ENCODE results near the gene ALKBH8. TPM values are rescaled to one million over a fixed set of nuclear protein-coding genes. Genes with fewer than 3 reads are reported as not detected.

ALKBH8 gene
- total RNA-seq, 2 experiments from 2014 or later = 12.2 to 16.8 TPM

DNA sequence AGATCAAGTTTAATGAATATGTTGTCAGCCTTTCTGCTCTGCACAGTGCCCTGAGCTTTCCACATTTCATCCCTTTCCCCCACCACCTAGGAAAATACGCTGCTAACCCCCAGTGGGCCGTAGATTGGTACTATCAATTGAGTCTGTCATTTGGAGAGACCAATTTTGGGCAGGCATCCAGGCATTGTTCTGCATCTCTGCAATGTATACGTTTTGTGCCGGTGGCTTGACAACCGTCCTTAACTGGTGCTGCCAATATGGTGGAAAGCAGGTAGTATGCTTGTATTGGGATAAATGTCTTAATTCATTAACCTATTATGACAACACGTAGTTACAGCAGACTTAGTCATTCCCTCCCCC lies 26.7 kb upstream of the ALKBH8 start:
- H4K20me1 ChIP-seq (ENCODE audit: insufficient read depth, low read length) = no peaks in the 10 kb centered on the region
- ChIA-PET POLR2A (no interaction called here), CTCF (ENCODE audit: unreplicated experiment) (no interaction called here)
- no TSS peak for BruUV-seq (replicated peaks)
- H3K4me2 ChIP-seq (ENCODE audit: low read length) = no peak overlapping the region
- no peaks in the 10 kb centered on the region for H3K36me3 ChIP-seq (ENCODE audit: insufficient read depth, low read length)
- DNase-seq (ENCODE audit: low spot score) = no peak
- H3K9me3 ChIP-seq (ENCODE audit: low read length) = no peaks in the 10 kb centered on the region
- H2AFZ ChIP-seq (ENCODE audit: low read length) = no peak overlapping the region
- no peak overlapping the region for H3K27ac ChIP-seq (ENCODE audit: low read depth, low read length, poor library complexity, severe bottlenecking)
- no peaks in the 10 kb centered on the region for H3K79me2 ChIP-seq (ENCODE audit: insufficient read depth, low read depth, low read length)
- intact Hi-C loops (cut with micrococcal nuclease; ENCODE audit: unreplicated experiment) = no loop called here
- H3K4me1 ChIP-seq (ENCODE audit: insufficient read depth, low read length, poor library complexity, severe bottlenecking) = no peaks in the 10 kb centered on the region
- TF ChIP-seq, protein P1, sequence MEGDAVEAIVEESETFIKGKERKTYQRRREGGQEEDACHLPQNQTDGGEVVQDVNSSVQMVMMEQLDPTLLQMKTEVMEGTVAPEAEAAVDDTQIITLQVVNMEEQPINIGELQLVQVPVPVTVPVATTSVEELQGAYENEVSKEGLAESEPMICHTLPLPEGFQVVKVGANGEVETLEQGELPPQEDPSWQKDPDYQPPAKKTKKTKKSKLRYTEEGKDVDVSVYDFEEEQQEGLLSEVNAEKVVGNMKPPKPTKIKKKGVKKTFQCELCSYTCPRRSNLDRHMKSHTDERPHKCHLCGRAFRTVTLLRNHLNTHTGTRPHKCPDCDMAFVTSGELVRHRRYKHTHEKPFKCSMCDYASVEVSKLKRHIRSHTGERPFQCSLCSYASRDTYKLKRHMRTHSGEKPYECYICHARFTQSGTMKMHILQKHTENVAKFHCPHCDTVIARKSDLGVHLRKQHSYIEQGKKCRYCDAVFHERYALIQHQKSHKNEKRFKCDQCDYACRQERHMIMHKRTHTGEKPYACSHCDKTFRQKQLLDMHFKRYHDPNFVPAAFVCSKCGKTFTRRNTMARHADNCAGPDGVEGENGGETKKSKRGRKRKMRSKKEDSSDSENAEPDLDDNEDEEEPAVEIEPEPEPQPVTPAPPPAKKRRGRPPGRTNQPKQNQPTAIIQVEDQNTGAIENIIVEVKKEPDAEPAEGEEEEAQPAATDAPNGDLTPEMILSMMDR (conservative IDR thresholded peaks at IDR 0.05; ENCODE audit: low read length) = no peak
- no peak for TF ChIP-seq EZH2phosphoT487 (IDR thresholded peaks at IDR 0.05; ENCODE audit: borderline replicate concordance, low read depth, low read length)
- H3K9me2 ChIP-seq (ENCODE audit: insufficient read depth, low read length) = no peaks in the 10 kb centered on the region
- H3K4me3 ChIP-seq (ENCODE audit: low read depth, low read length, poor library complexity, severe bottlenecking) = no peak overlapping the region

GRCh38 chr11:107591378-107592230 lies 26.1 kb upstream of the ALKBH8 start:
- Histone ChIP-seq H3K36me3 (ENCODE audit: insufficient read depth, low read length) (no peaks in the 10 kb centered on the region), H3K9me3 (ENCODE audit: low read length) (no peaks in the 10 kb centered on the region), H3K4me3 (ENCODE audit: low read depth, low read length, poor library complexity, severe bottlenecking) (no peak overlapping the region), H3K27ac (ENCODE audit: low read depth, low read length, poor library complexity, severe bottlenecking) (no peak overlapping the region), H2AFZ (ENCODE audit: low read length) (no peak overlapping the region), H3K4me2 (ENCODE audit: low read length) (peak overlapping the region; percentile 26; the same call in 1 of the 2 replicates), H4K20me1 (ENCODE audit: insufficient read depth, low read length) (no peaks in the 10 kb centered on the region), H3K79me2 (ENCODE audit: insufficient read depth, low read depth, low read length) (no peaks in the 10 kb centered on the region), H3K4me1 (ENCODE audit: insufficient read depth, low read length, poor library complexity, severe bottlenecking) (no peaks in the 10 kb centered on the region), H3K9me2 (ENCODE audit: insufficient read depth, low read length) (no peaks in the 10 kb centered on the region)
- ChIA-PET CTCF (ENCODE audit: unreplicated experiment) (no interaction called here), POLR2A (no interaction called here)
- intact Hi-C loops (cut with micrococcal nuclease; ENCODE audit: unreplicated experiment) = no loop called here
- no peak for DNase-seq (ENCODE audit: low spot score)
- TF ChIP-seq EZH2phosphoT487 (IDR thresholded peaks at IDR 0.05; ENCODE audit: borderline replicate concordance, low read depth, low read length) = no peak
- no TSS peak for BruUV-seq (replicated peaks)

GRCh38 chr11:107590460-107591377 lies 25.2 kb upstream of the ALKBH8 start, which contains the start of gene ELMOD1:
ELMOD1 (plus strand) TSS chr11:107591147; CDS start chr11:107618190, 27,043 bp downstream.
- TF ChIP-seq, protein P1 (conservative IDR thresholded peaks at IDR 0.05; ENCODE audit: low read length) = no peak
- Histone ChIP-seq H3K9me3 (ENCODE audit: low read length) (no peaks in the 10 kb centered on the region), H3K36me3 (ENCODE audit: insufficient read depth, low read length) (no peaks in the 10 kb centered on the region), H3K27ac (ENCODE audit: low read depth, low read length, poor library complexity, severe bottlenecking) (no peak within 1 kb of the TSS), H4K20me1 (ENCODE audit: insufficient read depth, low read length) (no peaks in the 10 kb centered on the region), H3K4me1 (ENCODE audit: insufficient read depth, low read length, poor library complexity, severe bottlenecking) (no peaks in the 10 kb centered on the region), H2AFZ (ENCODE audit: low read length) (no peak within 1 kb of the TSS), H3K4me3 (ENCODE audit: low read depth, low read length, poor library complexity, severe bottlenecking) (no peak within 1 kb of the TSS), H3K4me2 (ENCODE audit: low read length) (peak within 1 kb of the TSS; percentile 26; the same call in 1 of the 2 replicates), H3K79me2 (ENCODE audit: insufficient read depth, low read depth, low read length) (no peaks in the 10 kb centered on the region), H3K9me2 (ENCODE audit: insufficient read depth, low read length) (no peaks in the 10 kb centered on the region)
- BruUV-seq (replicated peaks) = no TSS peak
- intact Hi-C loops (cut with micrococcal nuclease; ENCODE audit: unreplicated experiment) = no loop called here
- CTCF ChIA-PET (ENCODE audit: unreplicated experiment) = no interaction called here
- no peak for DNase-seq (ENCODE audit: low spot score)
- POLR2A ChIA-PET = interaction anchor here (0.7 kb wide), 1 partner anchor 133 kb away, joined by 3 read pairs; the partner anchor contains the start of gene CWF19L2

Data from OCI-LY7 (cell line).